SK-N-DZ (cell line): ENCODE measurements around the gene AKAP8. TPM values are rescaled to one million over a fixed set of nuclear protein-coding genes. Genes with fewer than 3 reads are reported as not detected.
"Not testable (repeated sequence)": the region's sequence is repeated elsewhere in the genome, so short reads cannot be mapped to it uniquely, and the experiment has no call there.

Experiments
- DNase-seq: peaks from one replicate; pipeline ENCODE4 v3.0.0-alpha.2; 2015; ENCODE audit warnings: low spot score
- polyA plus RNA-seq, 2 experiments: library from polyadenylated mRNA; depleted of rRNA; stranded (reverse); fragments of >200 nt; gene quantifications; 2 replicates each; pipeline ENCODE4 v1.2.3, GENCODE V29; 2014

Gene AKAP8
- 15.9 and 16.5 TPM in 2 replicates for polyA plus RNA-seq (2014; cell fraction: cytosol; rRNA removed)
- polyA plus RNA-seq (2014; cell fraction: nucleus; rRNA removed): 18.6 and 35.4 TPM in 2 replicates

GRCh38 chr19:15379083-15379998, at the start of gene AKAP8:
TSS of gene AKAP8 (minus strand) at chr19:15379787. CDS start at chr19:15379731, 56 bp downstream.
- peak; percentile 98 for DNase-seq

GRCh38 chr19:15427991-15428471, 48.4 kb upstream of the AKAP8 start:
- DNase-seq: no peak

- DNase-seq: no peak
Observed at GRCh38 chr19:15427350-15427700, 47.7 kb upstream of the AKAP8 start.

- DNase-seq: no peak
Observed at GRCh38 chr19:15426485-15427349, 47.1 kb upstream of the AKAP8 start.

GRCh38 chr19:15425321-15425950, 45.8 kb upstream of the AKAP8 start:
- no peak for DNase-seq

- no peak for DNase-seq
Observed at GRCh38 chr19:15424692-15425272, 45.2 kb upstream of the AKAP8 start.

- no peak for DNase-seq
Observed at GRCh38 chr19:15424121-15424520, 44.5 kb upstream of the AKAP8 start.

- DNase-seq: no peak
Observed at GRCh38 chr19:15423130-15423529, 43.5 kb upstream of the AKAP8 start.

- no peak for DNase-seq
Observed at GRCh38 chr19:15422296-15423075, 42.9 kb upstream of the AKAP8 start.

GRCh38 chr19:15421721-15422260, 42.2 kb upstream of the AKAP8 start:
- DNase-seq: no peak

- DNase-seq: no peak
Observed at GRCh38 chr19:15421136-15421695, 41.6 kb upstream of the AKAP8 start.

- no peak for DNase-seq
Observed at GRCh38 chr19:15419413-15420025, 39.9 kb upstream of the AKAP8 start.

GRCh38 chr19:15418579-15419412, 39.2 kb upstream of the AKAP8 start, which contains the start of gene AKAP8L:
TSS of gene AKAP8L (minus strand) at chr19:15418988. CDS start at chr19:15418923, 65 bp downstream.
- DNase-seq: peak; percentile 99

GRCh38 chr19:15418231-15418578, 38.6 kb upstream of the AKAP8 start:
- DNase-seq: no peak

GRCh38 chr19:15417699-15418098, 38.1 kb upstream of the AKAP8 start:
- no peak for DNase-seq

GRCh38 chr19:15412832-15413231, 33.2 kb upstream of the AKAP8 start:
- DNase-seq: no peak

GRCh38 chr19:15411351-15411750, 31.8 kb upstream of the AKAP8 start:
- not testable (repeated sequence) for DNase-seq

- no peak for DNase-seq
Observed at GRCh38 chr19:15404780-15405211, 25.2 kb upstream of the AKAP8 start.
